GM18505 (cell line): ENCODE data around the gene GMEB2.
A peak's percentile ranks its signal among the peaks of the same experiment; 100 is the strongest.
"Not testable (repeated sequence)": the region's sequence is repeated elsewhere in the genome, so short reads cannot be mapped to it uniquely, and the experiment has no call there.

Source experiments
- ATAC-seq: cut with Tn5 transposase; IDR thresholded peaks from one replicate; pipeline ENCODE4 v1.9.1; 2021; ENCODE audit not compliant: unreplicated experiment
- POLR2A ChIP-seq: IDR thresholded peaks from 4 replicates; pipeline ENCODE4 v1.6.1; 2011; ENCODE audit warnings: borderline replicate concordance; ENCODE audit not compliant: insufficient read depth, insufficient read length; ENCODE audit errors: extremely low read depth

The GMEB2 gene

GRCh38 chr20:63578224-63579016 lies 48.5 kb downstream of the GMEB2 start:
- no peak for ATAC-seq
- TF ChIP-seq POLR2A, result no peak

- no peak for TF ChIP-seq POLR2A
- ATAC-seq, result no peak
Observed at GRCh38 chr20:63577317-63577894, 49.5 kb downstream of the GMEB2 start.

DNA sequence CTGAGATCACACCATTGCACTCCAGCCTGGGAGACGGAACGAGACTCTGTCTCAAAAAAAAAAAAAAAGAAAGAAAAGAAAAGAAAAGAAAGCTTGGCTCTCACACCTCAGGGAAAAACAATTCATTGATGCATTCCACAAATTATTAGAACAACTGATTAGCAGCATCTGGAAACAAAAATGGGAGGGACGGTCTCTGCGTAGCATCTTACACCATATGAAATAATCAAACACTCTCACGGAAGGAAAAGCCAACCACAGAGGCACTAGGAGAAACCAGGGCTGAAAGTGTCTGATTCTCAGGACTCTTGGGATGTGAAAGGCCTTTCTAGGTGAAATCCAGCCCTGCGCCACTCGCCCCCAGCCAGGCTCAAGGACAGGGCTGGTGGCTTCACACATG lies 50.6 kb downstream of the GMEB2 start:
- ATAC-seq, result no peak
- TF ChIP-seq POLR2A, result no peak

DNA sequence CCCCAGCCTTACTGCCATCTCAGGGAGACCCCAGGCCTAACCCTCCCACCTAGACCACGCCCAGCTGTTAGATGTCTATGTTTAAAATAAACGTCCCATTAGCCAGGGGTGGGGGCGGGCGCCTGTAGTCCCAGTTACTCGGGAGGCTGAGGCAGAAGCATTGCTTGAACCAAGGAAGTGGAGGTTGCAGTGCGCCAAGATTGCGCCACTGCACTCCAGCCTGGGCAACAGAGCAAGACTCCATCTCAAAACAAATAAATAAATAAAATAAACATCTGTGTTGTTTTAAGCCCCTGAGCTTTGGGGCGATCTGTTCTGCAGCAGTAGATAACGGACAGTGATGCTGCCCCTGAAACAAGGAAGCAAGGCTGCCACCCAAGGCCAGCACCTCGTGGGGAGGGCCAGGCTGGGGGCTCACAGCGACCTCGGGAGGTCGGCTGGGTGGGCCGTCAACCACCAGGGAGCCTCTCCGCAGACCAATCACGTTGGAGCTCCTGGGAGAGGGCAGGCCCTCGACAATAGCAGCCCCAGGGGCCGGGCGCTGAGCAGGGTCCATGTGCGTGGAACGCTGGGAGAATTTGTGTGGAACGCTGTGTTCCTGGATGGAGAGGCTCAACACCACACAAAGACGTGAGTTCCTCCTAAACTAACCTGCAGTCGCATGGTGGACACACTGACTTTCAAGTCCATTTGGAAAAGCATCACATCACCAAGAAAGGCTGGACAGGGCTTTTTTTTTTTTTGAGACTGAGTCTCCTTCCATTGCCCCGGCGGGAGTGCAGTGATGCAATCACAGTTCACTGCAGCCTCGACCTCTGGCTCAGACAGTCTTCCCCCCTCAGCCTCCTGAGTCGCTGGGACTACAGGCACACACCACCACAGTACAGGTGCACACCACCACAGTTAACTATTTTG lies 51.8 kb downstream of the GMEB2 start:
- ATAC-seq, result no peak
- no peak for TF ChIP-seq POLR2A

DNA sequence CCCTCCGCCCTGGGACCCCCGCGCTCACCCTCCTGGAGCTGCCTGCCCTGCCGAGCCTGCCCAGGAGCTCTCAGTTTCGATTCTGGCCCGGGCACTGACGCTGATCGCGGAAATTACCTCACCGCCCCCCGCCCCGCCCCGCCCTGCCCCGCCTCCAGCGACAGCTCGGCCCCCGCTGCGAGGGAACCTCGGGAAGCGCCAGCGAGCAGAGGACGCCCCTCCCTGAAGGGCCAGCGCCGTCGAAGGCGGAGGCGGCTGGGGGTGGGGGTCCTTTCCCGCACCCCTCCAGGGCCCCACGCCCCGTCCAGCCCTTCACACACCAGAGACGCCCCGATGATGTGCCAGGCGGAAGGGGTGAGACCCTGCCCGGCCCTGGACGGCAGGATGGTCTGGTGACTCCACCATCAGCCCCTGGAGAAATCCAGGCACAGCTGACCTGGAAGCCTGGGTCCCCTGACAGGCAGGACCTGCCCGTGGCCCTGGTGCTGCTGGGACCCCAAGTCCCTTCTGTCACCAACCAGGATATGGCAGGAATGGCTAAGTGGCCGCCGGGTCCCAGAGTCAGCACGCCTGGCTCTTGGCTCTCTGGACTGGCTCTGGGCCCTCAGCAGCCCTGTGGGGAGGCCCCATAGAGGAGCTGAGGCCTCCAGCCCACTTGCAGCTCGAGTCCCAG lies 52.6 kb downstream of the GMEB2 start, which contains the start of gene HELZ2:
Gene HELZ2 (minus strand): TSS at position 84 of the 673 bp plus-strand sequence. CDS start 1,854 bp downstream, outside the sequence.
- no peak for ATAC-seq
- peak; percentile 46 for TF ChIP-seq POLR2A

- ATAC-seq, result no peak
- no peak for TF ChIP-seq POLR2A
Observed at GRCh38 chr20:63573647-63574131, 53.2 kb downstream of the GMEB2 start.

DNA sequence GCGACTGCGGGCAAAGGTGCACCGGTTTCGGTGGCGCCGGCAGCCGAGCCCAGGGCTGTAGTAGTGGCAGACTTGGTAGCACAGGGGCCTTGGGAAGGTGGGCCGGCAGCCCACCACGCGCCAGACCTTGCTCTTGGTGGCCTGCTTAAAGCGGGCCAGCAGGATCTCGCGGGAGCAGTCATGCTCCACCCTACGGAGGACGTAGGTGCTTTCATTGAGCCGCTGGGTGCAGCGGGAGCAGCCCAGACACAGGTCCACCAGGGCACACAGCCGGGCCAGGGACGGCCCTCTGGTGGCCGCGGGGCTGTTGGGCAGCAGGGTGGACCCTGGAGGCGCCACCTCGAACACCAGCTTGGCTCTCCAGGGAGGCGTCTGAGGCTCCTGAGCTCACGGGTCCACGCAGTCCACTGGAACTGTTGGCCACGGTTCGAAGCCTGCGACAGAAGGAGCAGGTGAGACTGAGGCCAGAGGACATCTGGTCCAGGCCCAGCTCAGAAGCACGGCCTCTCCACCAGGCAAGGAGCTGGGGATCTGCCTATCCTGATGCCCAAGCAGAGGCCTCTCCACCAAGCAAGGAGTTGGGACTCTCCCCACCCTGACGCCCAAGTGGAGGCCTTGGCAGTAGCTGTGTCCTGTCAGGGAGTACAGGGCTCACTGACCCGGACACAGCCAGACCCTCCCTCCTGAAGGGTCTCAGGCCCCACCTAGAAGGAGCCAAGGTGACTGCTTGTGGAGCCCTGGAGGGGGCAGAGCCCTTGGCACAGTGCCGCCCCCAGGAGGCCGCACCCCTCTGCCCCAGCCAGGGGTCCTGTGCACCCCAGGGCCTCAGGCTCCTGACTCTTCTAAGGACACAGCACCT lies 53.9 kb downstream of the GMEB2 start:
- TF ChIP-seq POLR2A, result no peak
- no peak for ATAC-seq

DNA sequence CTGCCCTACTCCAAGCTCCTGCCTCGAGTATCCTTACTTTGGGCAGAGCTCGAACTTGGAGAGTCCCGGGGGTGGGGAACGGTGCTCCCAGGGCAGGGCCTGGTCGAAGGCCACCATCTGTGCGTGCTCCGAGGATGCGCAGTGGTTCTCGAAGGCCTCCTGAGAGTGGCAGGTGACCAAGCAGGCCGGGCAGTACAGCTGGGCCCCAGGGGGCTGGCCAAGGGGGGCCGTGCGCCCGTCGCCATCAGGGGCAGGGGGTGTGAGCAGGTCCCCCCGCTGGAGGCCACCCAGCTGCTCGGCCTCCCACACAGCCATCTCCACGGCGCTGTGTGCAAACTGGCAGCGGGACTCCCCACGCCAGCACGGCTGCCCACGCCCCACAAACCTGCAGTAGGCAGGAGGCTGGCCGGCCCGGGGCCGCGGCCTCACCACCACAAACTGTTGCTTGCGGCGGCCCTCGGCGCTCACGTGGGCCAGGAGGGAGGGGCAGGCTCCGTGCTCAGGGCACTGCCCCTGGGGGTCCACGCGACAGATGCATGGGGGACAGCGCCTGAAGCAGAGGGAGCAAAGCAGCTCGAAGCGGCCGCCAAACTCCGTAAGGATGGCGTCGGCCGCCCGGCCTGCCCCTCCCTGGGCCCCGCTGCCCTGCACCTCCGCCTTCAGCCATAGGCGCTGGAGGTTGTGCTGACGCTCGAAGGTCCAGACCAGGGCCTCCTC lies 54.7 kb downstream of the GMEB2 start:
- no peak for ATAC-seq
- no peak for TF ChIP-seq POLR2A

GRCh38 chr20:63571087-63571478 lies 55.8 kb downstream of the GMEB2 start:
- not testable (repeated sequence) for ATAC-seq

DNA sequence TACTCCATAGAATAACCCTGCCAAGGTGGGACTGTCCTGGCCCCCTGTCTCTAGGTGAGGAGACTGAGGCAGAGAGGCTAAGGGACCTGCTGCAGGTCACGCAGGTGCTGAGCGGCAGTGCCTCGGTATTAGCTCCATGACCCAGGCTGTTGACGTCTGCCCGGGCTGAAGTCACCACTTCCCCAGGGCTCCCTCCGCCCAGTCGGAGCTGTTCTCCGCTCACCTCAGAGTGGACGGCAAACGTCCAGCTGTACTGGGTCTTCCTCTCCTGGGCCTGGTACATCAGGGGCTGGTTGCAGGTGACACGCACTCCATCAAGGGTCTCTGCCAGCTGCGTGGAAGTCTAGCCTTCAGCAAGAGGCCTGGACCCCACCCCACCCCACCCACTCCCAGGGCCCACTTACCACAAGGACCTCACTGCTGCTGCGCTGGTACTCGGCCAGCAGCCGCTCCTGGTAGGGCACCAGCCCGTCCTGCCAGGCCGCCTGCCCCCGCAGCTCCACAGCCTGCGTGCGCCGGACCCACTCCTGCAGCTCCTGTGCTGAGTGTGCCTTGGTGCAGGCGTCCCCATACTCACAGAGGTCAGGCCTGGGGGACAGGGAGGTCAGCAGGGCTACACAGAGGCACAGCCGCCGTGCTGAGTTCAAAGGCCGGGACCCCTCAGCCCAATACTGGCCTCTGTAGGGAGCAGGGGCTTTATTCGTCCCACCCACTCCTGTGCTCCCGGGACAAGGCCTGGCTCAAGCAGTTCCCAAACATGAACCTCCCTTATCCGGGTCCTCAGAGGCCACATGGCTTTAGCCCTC lies 56.4 kb downstream of the GMEB2 start:
- no peak for TF ChIP-seq POLR2A
- no peak for ATAC-seq
